Right lobe of liver (tissue), 4 donors: ENCODE data around the gene REXO1.

Experiments
- POLR2A ChIP-seq: fragments of 450-650 bp; IDR thresholded peaks from one replicate; pipeline ENCODE4 v1.6.1; 2017; ENCODE audit warnings: antibody characterized with exemption, mild to moderate bottlenecking
- TF ChIP-seq, protein P1 (sequence below), 4 donors: fragments of 200-600 bp in 3 of 4; fragments of 450-650 bp in 1 of 4; IDR thresholded peaks; one replicate each; pipeline versions ENCODE4 v1.5.1 to v1.8.0; 2016 to 2022; ENCODE audit warnings: antibody characterized with exemption in 4 of 4, mild to moderate bottlenecking in 2 of 4
- donor health status: DM: no; HTN: no; CAD: no.
- donor health status: DM: no; HTN: no; CAD: no.
- donor health status: DM: no; HTN: yes; CAD: no.

DNA sequence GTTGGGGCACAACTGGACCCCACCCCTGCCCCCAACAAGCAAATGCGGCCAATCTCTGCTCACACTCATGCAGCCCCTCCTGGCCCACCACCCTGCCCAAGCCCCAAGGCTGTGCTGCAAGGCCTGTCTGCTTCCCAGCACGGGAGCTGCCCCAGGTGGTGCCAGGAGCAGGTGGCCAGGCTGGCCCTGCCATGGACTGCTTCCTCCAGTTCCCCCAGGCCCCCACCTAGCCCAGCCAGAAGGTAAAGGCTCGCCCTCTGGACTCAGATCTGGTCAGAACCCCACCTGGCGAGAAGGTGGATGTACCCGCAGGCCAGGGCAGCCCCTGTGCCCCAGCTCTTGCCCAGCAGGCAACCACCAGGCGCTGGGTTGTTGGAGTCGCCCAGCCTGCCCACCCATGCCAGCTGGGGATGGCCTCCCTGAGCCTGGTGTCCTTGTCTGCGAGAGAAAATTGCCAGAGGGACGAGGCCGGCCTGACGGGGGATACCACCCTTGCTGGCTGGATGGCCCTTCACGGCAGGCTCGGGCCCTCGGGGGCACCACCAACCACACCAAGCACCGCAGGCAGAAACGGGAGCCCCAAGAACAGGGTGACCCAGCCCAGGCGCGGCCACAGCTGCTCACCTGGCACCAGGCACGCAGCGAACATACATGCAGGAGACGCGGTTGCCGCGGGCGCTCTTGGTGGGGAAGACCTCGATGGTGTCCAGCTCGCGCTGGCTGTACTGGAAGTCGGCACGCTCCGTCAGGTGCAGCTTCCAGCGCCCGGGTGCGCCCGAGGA lies 32.5 kb upstream of the REXO1 start:
- TF ChIP-seq, protein P1, sequence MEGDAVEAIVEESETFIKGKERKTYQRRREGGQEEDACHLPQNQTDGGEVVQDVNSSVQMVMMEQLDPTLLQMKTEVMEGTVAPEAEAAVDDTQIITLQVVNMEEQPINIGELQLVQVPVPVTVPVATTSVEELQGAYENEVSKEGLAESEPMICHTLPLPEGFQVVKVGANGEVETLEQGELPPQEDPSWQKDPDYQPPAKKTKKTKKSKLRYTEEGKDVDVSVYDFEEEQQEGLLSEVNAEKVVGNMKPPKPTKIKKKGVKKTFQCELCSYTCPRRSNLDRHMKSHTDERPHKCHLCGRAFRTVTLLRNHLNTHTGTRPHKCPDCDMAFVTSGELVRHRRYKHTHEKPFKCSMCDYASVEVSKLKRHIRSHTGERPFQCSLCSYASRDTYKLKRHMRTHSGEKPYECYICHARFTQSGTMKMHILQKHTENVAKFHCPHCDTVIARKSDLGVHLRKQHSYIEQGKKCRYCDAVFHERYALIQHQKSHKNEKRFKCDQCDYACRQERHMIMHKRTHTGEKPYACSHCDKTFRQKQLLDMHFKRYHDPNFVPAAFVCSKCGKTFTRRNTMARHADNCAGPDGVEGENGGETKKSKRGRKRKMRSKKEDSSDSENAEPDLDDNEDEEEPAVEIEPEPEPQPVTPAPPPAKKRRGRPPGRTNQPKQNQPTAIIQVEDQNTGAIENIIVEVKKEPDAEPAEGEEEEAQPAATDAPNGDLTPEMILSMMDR (IDR thresholded peaks at IDR 0.05) = no peak
- TF ChIP-seq POLR2A = no peak
